Liver (tissue), 9 donors: ENCODE data around the gene FPR3. TPM values are rescaled to one million over a fixed set of nuclear protein-coding genes. Genes with fewer than 3 reads are reported as not detected.

ENCODE experiments used
- DNase-seq: peaks from one replicate; pipeline ENCODE4 v3.0.0-alpha.2; 2017; ENCODE audit warnings: low spot score
- H3K27ac ChIP-seq, 2 donors: one replicate each; pipeline ENCODE4 v1.7.0; 2013; ENCODE audit warnings: inconsistent platforms in 2 of 2, low read length in 2 of 2, control low read depth in 1 of 2, low read depth in 1 of 2, mild to moderate bottlenecking in 1 of 2
- H3K27me3 ChIP-seq, 4 donors: one replicate each; pipeline versions ENCODE4 v1.6.1 to v1.7.0; 2013; ENCODE audit warnings: low read length in 3 of 4, inconsistent platforms in 1 of 4, mild to moderate bottlenecking in 1 of 4, moderate library complexity in 1 of 4; ENCODE audit not compliant: control insufficient read depth in 4 of 4, insufficient read depth in 4 of 4
- H3K36me3 ChIP-seq, 4 donors: one replicate each; pipeline versions ENCODE4 v1.6.1 to v1.7.0; 2013; ENCODE audit warnings: low read length in 3 of 4, mild to moderate bottlenecking in 3 of 4, low read depth in 1 of 4, moderate library complexity in 1 of 4; ENCODE audit not compliant: control insufficient read depth in 4 of 4, insufficient read depth in 3 of 4
- H3K4me1 ChIP-seq, 4 donors: one replicate each; pipeline versions ENCODE4 v1.6.1 to v1.7.0; 2013; ENCODE audit warnings: low read length in 3 of 4, mild to moderate bottlenecking in 3 of 4, moderate library complexity in 1 of 4; ENCODE audit not compliant: control insufficient read depth in 4 of 4, insufficient read depth in 4 of 4
- H3K4me3 ChIP-seq, 3 donors: one replicate each; pipeline versions ENCODE4 v1.6.1 to v1.7.0; 2013; ENCODE audit warnings: low read length in 3 of 3, control low read depth in 1 of 3, low read depth in 1 of 3, mild to moderate bottlenecking in 1 of 3
- H3K9ac ChIP-seq, 2 donors: one replicate each; pipeline ENCODE4 v1.7.0; 2013; ENCODE audit warnings: low read length in 2 of 2, mild to moderate bottlenecking in 2 of 2, moderate library complexity in 2 of 2, control low read depth in 1 of 2, low read depth in 1 of 2
- H3K9me3 ChIP-seq, 4 donors: one replicate each; pipeline versions ENCODE4 v1.6.1 to v1.7.0; 2013; ENCODE audit warnings: low read length in 3 of 4; ENCODE audit not compliant: control insufficient read depth in 4 of 4
- CTCF ChIP-seq: fragments of 150-350 bp; IDR thresholded peaks from 2 replicates; pipeline ENCODE4 v1.5.1; 2017; ENCODE audit warnings: improper control_type of control experiment, low read depth, low read length; ENCODE audit not compliant: missing input control
- EGR1 ChIP-seq, 2 donors: IDR thresholded peaks; 2 replicates each; pipeline ENCODE4 v1.6.1; 2016 to 2018; ENCODE audit warnings: antibody characterized with exemption in 2 of 2, low read depth in 2 of 2
- FOXA1 ChIP-seq: IDR thresholded peaks from 2 replicates; pipeline ENCODE4 v1.6.1; 2016; ENCODE audit warnings: antibody characterized with exemption
- FOXA2 ChIP-seq: IDR thresholded peaks from 2 replicates; pipeline ENCODE4 v1.6.1; 2016; ENCODE audit warnings: antibody characterized with exemption
- GABPA ChIP-seq, 2 donors: IDR thresholded peaks in 1 of 2; conservative IDR thresholded peaks in 1 of 2; 2 replicates each; pipeline ENCODE4 v1.6.1; 2016; ENCODE audit warnings: antibody characterized with exemption in 2 of 2, mild to moderate bottlenecking in 1 of 2, moderate library complexity in 1 of 2
- HNF4A ChIP-seq, 2 donors: conservative IDR thresholded peaks; 2 replicates each; pipeline ENCODE4 v1.6.1; 2016; ENCODE audit warnings: antibody characterized with exemption in 2 of 2, mild to moderate bottlenecking in 2 of 2
- HNF4G ChIP-seq: IDR thresholded peaks from 2 replicates; pipeline ENCODE4 v1.6.1; 2016; ENCODE audit warnings: antibody characterized with exemption
- JUND ChIP-seq, 2 donors: IDR thresholded peaks; 2 replicates each; pipeline ENCODE4 v1.6.1; 2016; ENCODE audit warnings: antibody characterized with exemption in 2 of 2
- NR2F2 ChIP-seq: IDR thresholded peaks from 2 replicates; pipeline ENCODE4 v1.6.1; 2016; ENCODE audit warnings: antibody characterized with exemption
- RAD21 ChIP-seq, 2 donors: IDR thresholded peaks; 2 replicates each; pipeline ENCODE4 v1.6.1; 2016; ENCODE audit warnings: antibody characterized with exemption in 2 of 2, mild to moderate bottlenecking in 2 of 2
- REST ChIP-seq: IDR thresholded peaks from 2 replicates; pipeline ENCODE4 v1.6.1; 2016; ENCODE audit warnings: antibody characterized with exemption, mild to moderate bottlenecking
- RXRA ChIP-seq, 2 donors: IDR thresholded peaks; 2 replicates each; pipeline ENCODE4 v1.6.1; 2017 to 2018; ENCODE audit warnings: antibody characterized with exemption in 2 of 2, mild to moderate bottlenecking in 1 of 2
- SP1 ChIP-seq: IDR thresholded peaks from 2 replicates; pipeline ENCODE4 v1.6.1; 2018; ENCODE audit warnings: antibody characterized with exemption, mild to moderate bottlenecking
- TAF1 ChIP-seq: conservative IDR thresholded peaks from 2 replicates; pipeline ENCODE4 v1.6.1; 2016; ENCODE audit warnings: antibody characterized with exemption, mild to moderate bottlenecking
- YY1 ChIP-seq: IDR thresholded peaks from 2 replicates; pipeline ENCODE4 v1.6.1; 2016; ENCODE audit warnings: antibody characterized with exemption, mild to moderate bottlenecking
- WGBS: extraction: QIAGEN DNeasy Blood & Tissue Kit; methylation state at CpG from one replicate; pipeline ENCODE4 v1.1.7; 2013; 5-methylcytosine and 5-hydroxymethylcytosine counted together
- polyA plus RNA-seq, 2 donors: library from polyadenylated mRNA; stranded (reverse) in 1 of 2; unstranded in 1 of 2; fragments of 200-250 nt in 1 of 2; fragments of >200 nt in 1 of 2; fragmentation: Nextera tagmentation in 1 of 2; extraction: Ambion mirVana in 1 of 2; gene quantifications; one replicate each; pipeline versions ENCODE4 v1.2.1 to v1.2.3, GENCODE V29; 2013 to 2015
- total RNA-seq, 2 donors: library from RNA; depleted of rRNA; stranded (reverse); fragments of >200 nt; gene quantifications; one replicate each; pipeline ENCODE4 v1.2.3, GENCODE V29; 2014
- TF ChIP-seq, protein P1 (sequence below): IDR thresholded peaks from 2 replicates; pipeline ENCODE4 v1.6.1; 2016; ENCODE audit warnings: antibody characterized with exemption
- TF ChIP-seq, protein P2 (sequence below): IDR thresholded peaks from 2 replicates; pipeline ENCODE4 v1.6.1; 2016; ENCODE audit warnings: antibody characterized with exemption
- TF ChIP-seq, protein P3 (sequence below): IDR thresholded peaks from 2 replicates; pipeline ENCODE4 v1.6.1; 2016; ENCODE audit warnings: antibody characterized with exemption
- donor health status: healthy.
- donor health status: healthy.
- donor health status: healthy.
- donor health status: healthy.
- donor health status: healthy.

Gene FPR3
- total and polyA plus RNA-seq, 4 donors = 1.0 to 7.8 (median 4.1) TPM

- Histone ChIP-seq H3K4me3 (no peak overlapping the region), H3K4me1 (peaks cover 0 to 7% (median 1%) of the 10 kb centered on the region in 4 donors), H3K27me3 (no peaks in the 10 kb centered on the region), H3K9ac (no peak overlapping the region), H3K9me3 (peaks cover 0 to 15% (median 6%) of the 10 kb centered on the region in 4 donors), H3K36me3 (no peaks in the 10 kb centered on the region), H3K27ac (peak overlapping the region in 1 of 2 donors; percentile 52)
- no peak for DNase-seq
- 66% methylated on average over 5 of the region's 5 CpGs for WGBS
- TF ChIP-seq TAF1 (no peak), YY1 (no peak), RXRA (IDR thresholded peaks at IDR 0.05) (no peak), REST (no peak), GABPA (IDR thresholded peaks at IDR 0.05 in 1 of 2, conservative IDR thresholded peaks at IDR 0.05 in 1 of 2) (no peak), HNF4G (no peak), CTCF (no peak), FOXA2 (no peak), HNF4A (conservative IDR thresholded peaks at IDR 0.05) (no peak), JUND (IDR thresholded peaks at IDR 0.05) (no peak), NR2F2 (no peak), SP1 (no peak), RAD21 (IDR thresholded peaks at IDR 0.05) (no peak), EGR1 (IDR thresholded peaks at IDR 0.05; ENCODE audit: low read depth in 2 of 2) (no peak), FOXA1 (no peak)
- TF ChIP-seq, protein P1, sequence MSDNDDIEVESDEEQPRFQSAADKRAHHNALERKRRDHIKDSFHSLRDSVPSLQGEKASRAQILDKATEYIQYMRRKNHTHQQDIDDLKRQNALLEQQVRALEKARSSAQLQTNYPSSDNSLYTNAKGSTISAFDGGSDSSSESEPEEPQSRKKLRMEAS = no peak
- TF ChIP-seq, protein P2, sequence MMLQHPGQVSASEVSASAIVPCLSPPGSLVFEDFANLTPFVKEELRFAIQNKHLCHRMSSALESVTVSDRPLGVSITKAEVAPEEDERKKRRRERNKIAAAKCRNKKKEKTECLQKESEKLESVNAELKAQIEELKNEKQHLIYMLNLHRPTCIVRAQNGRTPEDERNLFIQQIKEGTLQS = no peak
- TF ChIP-seq, protein P3, sequence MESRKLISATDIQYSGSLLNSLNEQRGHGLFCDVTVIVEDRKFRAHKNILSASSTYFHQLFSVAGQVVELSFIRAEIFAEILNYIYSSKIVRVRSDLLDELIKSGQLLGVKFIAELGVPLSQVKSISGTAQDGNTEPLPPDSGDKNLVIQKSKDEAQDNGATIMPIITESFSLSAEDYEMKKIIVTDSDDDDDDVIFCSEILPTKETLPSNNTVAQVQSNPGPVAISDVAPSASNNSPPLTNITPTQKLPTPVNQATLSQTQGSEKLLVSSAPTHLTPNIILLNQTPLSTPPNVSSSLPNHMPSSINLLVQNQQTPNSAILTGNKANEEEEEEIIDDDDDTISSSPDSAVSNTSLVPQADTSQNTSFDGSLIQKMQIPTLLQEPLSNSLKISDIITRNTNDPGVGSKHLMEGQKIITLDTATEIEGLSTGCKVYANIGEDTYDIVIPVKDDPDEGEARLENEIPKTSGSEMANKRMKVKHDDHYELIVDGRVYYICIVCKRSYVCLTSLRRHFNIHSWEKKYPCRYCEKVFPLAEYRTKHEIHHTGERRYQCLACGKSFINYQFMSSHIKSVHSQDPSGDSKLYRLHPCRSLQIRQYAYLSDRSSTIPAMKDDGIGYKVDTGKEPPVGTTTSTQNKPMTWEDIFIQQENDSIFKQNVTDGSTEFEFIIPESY = no peak
Observed at GRCh38 chr19:51797480-51797879, 2.5 kb downstream of the FPR3 start.
